Tongue (tissue), 2 donors: Measurements from ENCODE around the gene JPH3. TPM values are rescaled to one million over a fixed set of nuclear protein-coding genes. Genes with fewer than 3 reads are reported as not detected.
A peak's percentile ranks its signal among the peaks of the same experiment; 100 is the strongest.

ENCODE experiments used
- DNase-seq: peaks from one replicate; pipeline ENCODE4 v3.0.0-alpha.2; 2015
- total RNA-seq: library from RNA; depleted of rRNA; stranded (reverse); fragments of >200 nt; gene quantifications from one replicate; pipeline ENCODE4 v1.2.3, GENCODE V29; 2014

The JPH3 gene
- total RNA-seq, 1 donor from 2014 or later, result 0.10 TPM

GRCh38 chr16:87681981-87682570, 79.8 kb downstream of the JPH3 start:
- DNase-seq, result peak; percentile 70

- no peak for DNase-seq
These were observed 80.6 kb downstream of the JPH3 start for GRCh38 chr16:87682852-87683399.

DNA sequence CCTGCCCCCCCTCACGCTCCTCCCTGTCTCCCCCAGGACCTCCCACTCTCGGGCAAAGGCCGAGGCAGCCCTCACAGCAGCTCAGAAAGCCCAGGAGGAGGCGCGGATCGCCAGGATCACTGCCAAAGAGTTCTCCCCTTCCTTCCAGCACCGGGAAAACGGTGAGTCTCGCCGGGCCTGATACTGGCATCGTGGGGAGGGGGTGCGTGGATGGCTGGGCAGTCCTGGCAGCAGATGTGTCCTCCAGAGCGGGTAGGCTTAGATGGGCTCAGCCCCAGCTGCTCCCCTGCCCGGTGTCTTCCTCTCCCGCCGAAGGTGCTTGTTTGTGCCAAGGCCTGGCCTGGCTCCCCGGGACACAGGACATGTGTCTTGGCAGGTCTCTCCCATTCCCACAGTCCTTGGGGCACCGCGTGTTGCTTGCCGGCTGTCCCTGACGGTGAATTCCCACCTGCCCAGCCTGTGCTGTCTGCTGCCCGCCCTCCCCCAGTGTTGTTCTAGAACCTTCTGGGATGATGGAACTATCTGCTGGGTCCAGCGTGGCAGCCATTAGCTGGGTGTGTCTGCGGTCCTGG, 81.9 kb downstream of the JPH3 start:
- no peak for DNase-seq

- no peak for DNase-seq
These were observed 82.5 kb downstream of the JPH3 start for GRCh38 chr16:87684711-87685404.

- no peak for DNase-seq
These were observed 83.1 kb downstream of the JPH3 start for GRCh38 chr16:87685405-87685755.

- peak; percentile 14 for DNase-seq
These were observed 83.5 kb downstream of the JPH3 start for GRCh38 chr16:87685766-87686165.

- DNase-seq, result no peak
These were observed 84.4 kb downstream of the JPH3 start for GRCh38 chr16:87686697-87687096.

DNA sequence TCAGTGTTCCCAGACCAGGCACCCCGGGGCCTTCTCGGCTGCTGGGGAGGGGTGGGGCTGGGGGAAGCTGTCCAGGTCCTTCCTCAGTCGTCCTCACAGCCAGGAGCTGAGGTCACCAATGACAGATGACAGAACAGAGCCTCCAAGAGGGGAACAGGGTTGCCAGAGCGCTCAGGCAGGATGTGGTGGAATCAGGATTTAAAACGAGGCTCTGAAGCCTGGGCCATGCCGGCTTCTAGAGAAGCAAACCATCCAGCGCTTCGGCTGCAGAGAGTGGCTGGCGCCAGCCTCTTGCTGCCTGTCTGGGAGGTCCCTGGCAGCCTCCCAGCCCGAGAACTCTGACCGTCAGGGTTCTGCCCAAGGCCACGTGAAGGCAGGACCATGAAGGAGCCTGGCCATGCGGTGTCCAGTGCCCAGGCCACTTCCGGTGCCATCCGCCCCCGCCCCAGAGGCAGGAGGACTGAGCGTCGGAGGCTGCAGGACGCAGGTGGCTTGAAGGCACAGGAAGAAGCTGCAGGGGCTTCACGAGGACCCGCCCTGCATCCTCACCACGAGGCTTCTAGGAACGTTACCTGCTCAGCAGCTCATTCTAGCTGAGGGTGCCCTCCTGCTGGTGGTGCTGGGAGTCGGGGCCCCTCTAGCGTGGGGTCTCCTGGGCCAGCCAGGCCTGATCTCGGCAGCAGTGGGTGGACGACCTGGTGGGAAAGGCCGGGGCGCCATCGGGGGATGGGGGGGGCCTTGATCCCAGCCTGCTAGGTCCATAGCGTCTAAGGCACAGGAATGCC, 85.0 kb downstream of the JPH3 start:
- peak; percentile 16 for DNase-seq

- no peak for DNase-seq
These were observed 85.8 kb downstream of the JPH3 start for GRCh38 chr16:87687998-87688529.

DNA sequence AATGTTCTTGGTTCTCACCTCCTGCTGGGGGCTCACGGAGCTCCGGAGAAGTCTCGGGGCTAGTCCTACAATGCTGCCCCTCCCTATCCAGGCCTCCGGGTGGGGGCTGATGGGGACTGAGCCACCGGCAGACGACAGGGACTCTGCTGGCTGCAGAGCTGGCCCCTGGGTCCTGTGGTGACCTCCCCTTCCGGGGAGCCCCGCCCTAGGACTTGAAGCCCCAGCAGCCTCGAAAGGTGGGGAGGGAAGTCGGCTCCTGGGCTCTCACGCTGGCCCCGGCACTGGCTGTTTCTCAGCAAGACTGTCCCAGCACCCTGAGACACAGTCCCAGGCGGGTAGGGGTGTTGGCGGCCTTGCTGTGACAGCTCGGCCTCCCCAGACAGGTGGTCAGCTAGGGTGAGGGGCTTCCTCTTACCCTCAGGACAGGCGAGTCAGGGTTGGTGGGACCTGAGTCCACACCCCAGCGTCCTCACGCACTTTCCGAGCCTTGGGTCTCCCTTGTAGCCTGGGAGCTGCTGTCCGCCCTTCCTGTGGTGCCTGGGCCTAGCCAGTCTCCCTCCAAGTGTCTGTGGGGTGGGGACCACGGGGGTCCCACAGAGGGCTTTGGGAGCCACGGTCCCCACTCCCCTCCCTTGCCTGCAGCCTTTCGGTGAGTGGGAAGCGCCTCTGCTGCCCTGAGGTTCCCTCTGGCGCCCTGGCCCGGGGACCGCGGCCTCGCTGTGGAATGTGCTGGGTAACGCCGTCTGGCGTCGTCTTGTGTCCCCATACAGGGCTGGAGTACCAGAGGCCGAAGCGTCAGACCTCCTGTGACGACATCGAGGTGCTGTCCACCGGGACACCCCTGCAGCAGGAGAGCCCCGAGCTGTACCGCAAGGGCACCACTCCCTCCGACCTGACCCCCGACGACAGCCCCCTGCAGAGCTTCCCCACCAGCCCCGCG, 86.8 kb downstream of the JPH3 start:
- no peak for DNase-seq

- no peak for DNase-seq
These were observed 87.7 kb downstream of the JPH3 start for GRCh38 chr16:87689956-87690465.

DNA sequence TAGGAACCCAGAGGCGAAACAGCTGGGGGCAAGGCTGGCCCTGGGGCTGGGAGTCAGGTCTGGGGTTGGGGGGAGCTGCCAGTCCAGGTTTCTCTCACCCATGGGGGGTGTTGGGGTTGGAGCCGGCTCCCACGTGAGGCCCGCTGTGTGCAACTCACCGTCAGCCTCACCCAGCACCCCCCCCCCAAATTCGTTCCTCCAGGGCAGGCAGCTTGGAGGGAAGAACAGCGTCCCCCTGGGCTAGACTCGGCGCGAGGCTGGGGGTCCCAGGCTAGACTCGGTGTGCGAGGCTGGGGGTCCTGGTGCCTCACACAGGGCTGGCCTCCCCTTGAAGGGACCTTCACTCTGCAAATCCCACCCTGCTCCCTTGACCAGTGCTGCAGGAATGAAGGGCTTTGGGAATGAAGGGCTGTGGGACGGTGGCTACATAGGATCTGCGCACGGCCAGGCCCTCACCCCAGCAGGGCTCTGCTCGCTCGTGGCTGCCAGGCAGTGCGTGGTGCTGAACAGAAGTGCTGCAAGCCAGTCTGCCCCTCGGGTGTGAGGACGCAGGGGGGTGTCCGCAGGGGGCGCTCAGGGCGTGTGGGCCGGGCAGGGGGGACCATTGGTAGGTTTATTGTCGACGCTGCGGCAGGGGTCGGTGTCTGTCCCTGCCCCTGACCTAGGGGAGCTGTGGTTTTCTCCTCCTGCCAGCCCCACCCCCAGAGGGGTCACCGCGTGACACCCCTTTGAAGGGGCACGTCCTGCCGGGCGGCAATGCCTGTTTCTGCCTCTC, 88.8 kb downstream of the JPH3 start:
- DNase-seq, result no peak

DNA sequence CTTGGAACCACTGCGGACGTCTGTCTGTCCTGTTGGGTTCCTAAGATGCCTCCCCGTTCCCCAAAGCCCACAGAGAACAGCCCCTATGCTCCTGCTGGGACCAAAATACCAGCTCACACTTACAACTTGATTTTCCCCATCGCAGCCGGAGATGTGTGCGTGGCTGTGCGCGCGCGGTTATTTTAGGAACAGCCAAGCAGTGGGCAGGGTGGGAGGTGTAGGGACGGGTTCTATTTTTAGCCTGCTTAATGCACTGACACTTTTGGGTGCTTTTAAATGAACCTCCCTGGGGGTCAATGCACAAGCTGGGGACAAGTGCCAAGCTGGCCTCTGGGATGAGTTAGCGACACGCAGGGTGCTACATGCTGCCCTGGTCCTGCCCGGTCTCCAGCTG, 89.4 kb downstream of the JPH3 start:
- DNase-seq, result no peak

DNA sequence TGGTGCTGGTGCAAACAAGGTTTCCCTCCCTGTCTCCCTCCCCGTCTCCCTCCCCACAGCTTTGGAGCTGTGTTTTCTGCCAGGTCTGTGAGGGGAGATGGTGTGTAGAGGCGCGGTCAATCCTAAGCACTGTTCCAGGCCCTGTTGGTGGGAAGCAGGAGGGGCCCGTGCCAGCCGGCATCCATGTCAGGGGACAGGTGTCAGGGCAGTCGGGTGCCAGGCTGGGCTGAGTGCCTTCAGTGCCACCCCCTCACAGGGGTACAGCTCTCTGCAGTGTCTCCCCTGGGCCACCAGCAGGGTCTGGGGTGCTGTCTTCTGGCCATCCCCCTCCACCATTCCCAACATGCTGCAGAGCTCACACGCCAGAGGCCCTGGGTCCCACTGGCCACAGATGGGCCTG, 89.9 kb downstream of the JPH3 start:
- no peak for DNase-seq

DNA sequence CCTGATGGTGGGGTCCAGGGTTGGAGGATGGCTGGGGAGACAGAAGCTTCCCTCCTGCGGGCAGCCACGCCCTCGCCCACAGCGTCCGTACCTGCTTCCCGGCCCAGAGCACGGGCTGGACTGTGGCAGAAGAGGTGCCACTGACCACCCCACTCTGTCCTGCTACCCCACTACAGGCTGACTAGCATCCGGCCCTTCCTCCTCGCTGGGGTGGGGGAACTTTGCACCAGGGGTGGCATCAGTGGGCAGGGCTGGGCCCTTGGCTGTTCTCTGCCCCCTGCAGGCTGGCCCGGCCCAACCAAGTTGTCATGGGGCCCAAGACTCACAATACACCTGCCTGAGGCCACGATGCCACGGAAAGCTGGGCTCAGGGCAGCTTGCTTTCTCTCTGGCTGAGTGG, 90.4 kb downstream of the JPH3 start:
- DNase-seq, result no peak

DNA sequence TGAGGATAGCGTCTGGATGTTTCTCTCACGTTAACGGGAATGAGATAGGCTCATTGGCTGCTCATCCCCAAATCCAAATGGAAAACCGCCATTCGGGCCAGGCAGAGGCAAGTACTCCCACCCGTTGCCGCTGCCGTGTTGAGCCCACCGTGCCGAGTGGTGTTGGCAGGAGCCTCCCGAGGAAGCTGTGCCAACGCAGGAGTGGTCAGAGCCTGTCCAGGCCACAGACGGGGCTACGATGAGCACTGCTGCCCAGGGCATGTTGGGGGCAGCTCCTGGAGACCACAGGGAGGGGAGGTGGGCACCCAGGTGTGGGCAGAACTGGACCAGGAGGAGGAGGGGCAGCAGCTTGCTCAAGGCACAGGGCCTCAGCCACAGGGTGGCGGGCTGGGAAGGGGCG, 91.5 kb downstream of the JPH3 start:
- DNase-seq, result no peak

DNA sequence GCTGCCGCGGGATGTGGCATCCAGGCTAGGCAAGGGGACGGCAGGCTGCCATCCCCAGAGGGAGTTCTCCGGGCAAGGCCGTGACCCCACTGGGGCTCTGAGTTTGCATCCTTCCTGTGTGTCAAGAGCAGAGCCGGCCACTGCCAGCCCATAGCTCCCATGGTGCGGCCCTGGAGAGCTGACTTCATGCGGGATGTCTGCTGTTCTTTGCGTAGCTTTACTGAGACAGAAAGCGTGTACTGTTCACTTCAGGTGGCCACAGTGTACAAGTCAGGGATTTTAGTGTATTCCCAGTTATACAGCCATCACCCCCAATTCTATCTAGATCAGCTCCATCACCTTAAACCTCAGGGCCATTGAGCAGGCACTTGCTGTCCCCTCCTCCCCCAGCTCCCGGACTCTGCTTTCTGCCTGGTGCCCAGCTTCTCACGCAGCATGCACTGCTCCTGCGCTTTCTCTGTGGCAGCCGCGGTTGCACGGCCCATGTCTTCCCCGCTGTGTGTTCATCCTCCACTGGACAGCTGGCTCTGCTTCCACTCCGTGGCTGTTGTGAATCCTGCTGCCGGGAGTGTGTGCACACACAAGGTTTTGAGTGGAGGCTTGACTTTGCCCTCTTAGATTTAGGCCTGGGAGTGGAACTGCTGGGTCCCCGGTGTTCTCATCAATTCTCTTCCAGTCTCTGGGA, 92.3 kb downstream of the JPH3 start:
- DNase-seq, result peak; percentile 28

- no peak for DNase-seq
These were observed 93.2 kb downstream of the JPH3 start for GRCh38 chr16:87695534-87695933.

DNA sequence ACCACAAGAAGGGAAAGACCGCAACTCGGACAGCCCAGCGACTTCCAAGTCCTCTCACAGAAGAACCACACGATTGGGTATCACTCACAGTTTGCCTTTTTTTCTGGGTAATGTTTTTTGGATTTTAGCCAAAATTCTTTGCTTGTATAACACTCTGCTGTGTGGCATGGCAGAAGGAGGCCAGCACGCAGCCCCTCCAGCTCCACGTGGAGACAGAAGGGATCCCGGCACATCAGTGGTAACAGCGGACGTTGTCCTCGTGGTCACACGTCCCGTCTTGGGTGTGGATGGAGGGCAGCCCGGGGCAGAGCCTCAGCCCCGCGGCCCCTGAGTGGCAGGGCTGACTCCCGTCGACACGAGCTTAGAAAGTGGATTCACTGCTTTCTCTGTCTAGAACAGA, 94.4 kb downstream of the JPH3 start:
- no peak for DNase-seq

DNA sequence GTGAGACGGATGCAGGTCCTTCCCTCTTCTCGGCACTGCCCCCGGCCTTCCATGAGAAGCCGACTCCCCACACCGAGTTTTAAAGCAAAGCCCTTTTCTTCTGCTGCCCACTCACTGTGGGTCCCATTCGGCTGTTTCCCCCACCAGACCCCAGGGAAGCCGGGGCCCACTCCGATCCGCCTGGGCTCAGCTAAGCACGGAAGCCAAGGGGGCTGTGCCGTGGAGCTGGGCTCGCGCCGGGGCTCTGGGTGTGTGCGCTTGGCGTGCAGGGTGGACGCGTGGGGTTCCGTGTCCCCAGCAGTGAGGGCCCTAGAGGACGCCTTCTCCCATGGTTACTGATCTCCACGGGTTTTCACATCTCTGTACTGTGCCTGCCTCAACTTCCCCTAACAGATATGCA, 94.9 kb downstream of the JPH3 start:
- DNase-seq, result no peak
